NB4 (cell line): ENCODE data around the gene MAMLD1.

Source experiments
- MYC ChIP-seq: IDR thresholded peaks from 2 replicates; pipeline ENCODE4 v1.6.1; 2011; ENCODE audit warnings: low read depth, low read length
- POLR2A ChIP-seq: IDR thresholded peaks from 2 replicates; pipeline ENCODE4 v1.6.1; 2011; ENCODE audit warnings: mild to moderate bottlenecking; ENCODE audit not compliant: insufficient read length; ENCODE audit errors: extremely low read depth
- TF ChIP-seq, protein P1 (sequence below): IDR thresholded peaks from one replicate; pipeline ENCODE4 v1.5.1; 2012; ENCODE audit warnings: low read depth, low read length
- TF ChIP-seq, protein P2 (sequence below): IDR thresholded peaks from 2 replicates; pipeline ENCODE4 v1.6.1; 2011; ENCODE audit warnings: low read depth, low read length

DNA sequence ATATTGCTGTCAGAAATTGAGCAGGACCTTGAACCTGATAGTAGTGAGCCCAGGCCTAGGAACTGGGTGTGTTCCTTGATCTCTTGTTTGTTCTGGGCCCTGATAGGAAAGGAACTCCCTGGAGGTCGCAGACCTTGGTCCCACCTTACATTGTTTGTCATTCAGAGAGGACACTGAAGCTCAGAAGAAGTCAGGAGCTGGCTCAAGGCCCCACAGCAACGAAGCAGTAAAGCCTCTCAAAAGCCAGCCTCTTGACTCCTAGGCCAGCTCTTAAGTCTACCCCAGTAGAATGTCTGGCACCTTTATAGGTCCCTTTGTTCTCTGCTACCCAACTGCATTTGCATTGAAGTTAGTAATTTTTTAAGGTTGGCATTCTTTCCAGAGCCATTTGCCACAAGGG lies 46.8 kb downstream of the MAMLD1 start:
- TF ChIP-seq, protein P1, sequence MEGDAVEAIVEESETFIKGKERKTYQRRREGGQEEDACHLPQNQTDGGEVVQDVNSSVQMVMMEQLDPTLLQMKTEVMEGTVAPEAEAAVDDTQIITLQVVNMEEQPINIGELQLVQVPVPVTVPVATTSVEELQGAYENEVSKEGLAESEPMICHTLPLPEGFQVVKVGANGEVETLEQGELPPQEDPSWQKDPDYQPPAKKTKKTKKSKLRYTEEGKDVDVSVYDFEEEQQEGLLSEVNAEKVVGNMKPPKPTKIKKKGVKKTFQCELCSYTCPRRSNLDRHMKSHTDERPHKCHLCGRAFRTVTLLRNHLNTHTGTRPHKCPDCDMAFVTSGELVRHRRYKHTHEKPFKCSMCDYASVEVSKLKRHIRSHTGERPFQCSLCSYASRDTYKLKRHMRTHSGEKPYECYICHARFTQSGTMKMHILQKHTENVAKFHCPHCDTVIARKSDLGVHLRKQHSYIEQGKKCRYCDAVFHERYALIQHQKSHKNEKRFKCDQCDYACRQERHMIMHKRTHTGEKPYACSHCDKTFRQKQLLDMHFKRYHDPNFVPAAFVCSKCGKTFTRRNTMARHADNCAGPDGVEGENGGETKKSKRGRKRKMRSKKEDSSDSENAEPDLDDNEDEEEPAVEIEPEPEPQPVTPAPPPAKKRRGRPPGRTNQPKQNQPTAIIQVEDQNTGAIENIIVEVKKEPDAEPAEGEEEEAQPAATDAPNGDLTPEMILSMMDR, result no peak
- TF ChIP-seq POLR2A (no peak), MYC (no peak)
- TF ChIP-seq, protein P2, sequence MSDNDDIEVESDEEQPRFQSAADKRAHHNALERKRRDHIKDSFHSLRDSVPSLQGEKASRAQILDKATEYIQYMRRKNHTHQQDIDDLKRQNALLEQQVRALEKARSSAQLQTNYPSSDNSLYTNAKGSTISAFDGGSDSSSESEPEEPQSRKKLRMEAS, result no peak
